ENCODE measurements around the gene ARV1.

- TF ChIP-seq SMC3 (IDR thresholded peaks at IDR 0.05; ENCODE audit: low read length) = no peak
- no peak for TF ChIP-seq ZNF629 (CRISPR knock-in tag; conservative IDR thresholded peaks at IDR 0.05)
- TF ChIP-seq YY1 (IDR thresholded peaks at IDR 0.05; ENCODE audit: insufficient read depth, insufficient replicate concordance, low read depth, low read length) = no peak
- no peak for TF ChIP-seq RXRA (CRISPR knock-in tag; IDR thresholded peaks at IDR 0.05)
- TF ChIP-seq ZBTB7A (CRISPR knock-in tag; IDR thresholded peaks at IDR 0.05) = no peak
- no peak for TF ChIP-seq ZNF280B (CRISPR knock-in tag; IDR thresholded peaks at IDR 0.05; ENCODE audit: borderline replicate concordance)
- TF ChIP-seq RELA (CRISPR knock-in tag; IDR thresholded peaks at IDR 0.05) = no peak
- no peak for TF ChIP-seq ELK4 (CRISPR knock-in tag; IDR thresholded peaks at IDR 0.05; ENCODE audit: borderline replicate concordance)
- TF ChIP-seq SAFB2 (CRISPR knock-in tag; IDR thresholded peaks at IDR 0.05; ENCODE audit: borderline replicate concordance, low read depth) = no peak
- TF ChIP-seq CREB1 (IDR thresholded peaks at IDR 0.05) = no peak
- TF ChIP-seq CREB1 (CRISPR knock-in tag; IDR thresholded peaks at IDR 0.05) = no peak
- no peak for TF ChIP-seq EZH2 (conservative IDR thresholded peaks at IDR 0.05; ENCODE audit: low read depth, low read length)
- TF ChIP-seq CHCHD3 (CRISPR knock-in tag; IDR thresholded peaks at IDR 0.05) = no peak
- no peak for TF ChIP-seq RFX5 (IDR thresholded peaks at IDR 0.05; ENCODE audit: low read depth, low read length)
- no peak for TF ChIP-seq POLR2A (IDR thresholded peaks at IDR 0.05; ENCODE audit: insufficient read depth in 1 of 2, low read depth in 2 of 2, low read length in 2 of 2)
Measured at GRCh38 chr1:230970432-230970831, 8.5 kb upstream of the ARV1 start.

Data from HepG2 (cell line).